ENCODE measurements around the gene ASXL1.

DNA sequence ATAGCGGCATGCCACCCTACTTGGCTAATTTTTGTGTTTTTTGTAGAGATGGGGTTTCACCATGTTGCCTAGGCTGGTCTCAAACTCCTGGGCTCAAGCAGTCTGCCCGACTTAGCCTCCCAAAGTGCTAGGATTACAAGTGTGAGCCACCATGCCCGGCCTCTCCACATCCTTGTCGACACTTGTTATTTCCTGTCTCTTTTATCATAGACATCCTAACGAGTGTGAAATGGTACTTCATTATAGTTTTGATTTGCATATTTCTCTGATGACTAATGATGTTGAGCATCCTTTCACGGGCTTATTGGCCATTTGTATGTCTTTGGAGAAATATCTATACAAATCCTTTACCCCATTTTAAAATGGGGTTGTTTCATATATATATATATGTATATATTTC lies 39.0 kb upstream of the ASXL1 start:
- no peak for TF ChIP-seq POLR2A (IDR thresholded peaks at IDR 0.05)
- TF ChIP-seq, protein P1, sequence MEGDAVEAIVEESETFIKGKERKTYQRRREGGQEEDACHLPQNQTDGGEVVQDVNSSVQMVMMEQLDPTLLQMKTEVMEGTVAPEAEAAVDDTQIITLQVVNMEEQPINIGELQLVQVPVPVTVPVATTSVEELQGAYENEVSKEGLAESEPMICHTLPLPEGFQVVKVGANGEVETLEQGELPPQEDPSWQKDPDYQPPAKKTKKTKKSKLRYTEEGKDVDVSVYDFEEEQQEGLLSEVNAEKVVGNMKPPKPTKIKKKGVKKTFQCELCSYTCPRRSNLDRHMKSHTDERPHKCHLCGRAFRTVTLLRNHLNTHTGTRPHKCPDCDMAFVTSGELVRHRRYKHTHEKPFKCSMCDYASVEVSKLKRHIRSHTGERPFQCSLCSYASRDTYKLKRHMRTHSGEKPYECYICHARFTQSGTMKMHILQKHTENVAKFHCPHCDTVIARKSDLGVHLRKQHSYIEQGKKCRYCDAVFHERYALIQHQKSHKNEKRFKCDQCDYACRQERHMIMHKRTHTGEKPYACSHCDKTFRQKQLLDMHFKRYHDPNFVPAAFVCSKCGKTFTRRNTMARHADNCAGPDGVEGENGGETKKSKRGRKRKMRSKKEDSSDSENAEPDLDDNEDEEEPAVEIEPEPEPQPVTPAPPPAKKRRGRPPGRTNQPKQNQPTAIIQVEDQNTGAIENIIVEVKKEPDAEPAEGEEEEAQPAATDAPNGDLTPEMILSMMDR (IDR thresholded peaks at IDR 0.05): no peak
